Keratinocyte (primary cell): ENCODE measurements around the gene SLC38A1.

ENCODE experiments used
- EZH2 ChIP-seq: IDR thresholded peaks from one replicate; pipeline ENCODE4 v1.6.1; 2012; ENCODE audit warnings: inconsistent platforms, mild to moderate bottlenecking, low read length, moderate library complexity
- TF ChIP-seq, protein P1 (sequence below), 3 experiments: IDR thresholded peaks in 1 of 3; conservative IDR thresholded peaks in 1 of 3; optimal IDR thresholded peaks in 1 of 3; 2 replicates in 2 of 3; 3 replicates in 1 of 3; pipeline versions ENCODE3 to v1.5.1; 2011; ENCODE audit warnings: low read length in 3 of 3, mild to moderate bottlenecking in 3 of 3, moderate library complexity in 2 of 3, control low read depth in 1 of 3, inconsistent platforms in 1 of 3; ENCODE audit not compliant: insufficient read depth in 2 of 3; ENCODE audit errors: extremely low read depth in 1 of 3

- TF ChIP-seq, protein P1, sequence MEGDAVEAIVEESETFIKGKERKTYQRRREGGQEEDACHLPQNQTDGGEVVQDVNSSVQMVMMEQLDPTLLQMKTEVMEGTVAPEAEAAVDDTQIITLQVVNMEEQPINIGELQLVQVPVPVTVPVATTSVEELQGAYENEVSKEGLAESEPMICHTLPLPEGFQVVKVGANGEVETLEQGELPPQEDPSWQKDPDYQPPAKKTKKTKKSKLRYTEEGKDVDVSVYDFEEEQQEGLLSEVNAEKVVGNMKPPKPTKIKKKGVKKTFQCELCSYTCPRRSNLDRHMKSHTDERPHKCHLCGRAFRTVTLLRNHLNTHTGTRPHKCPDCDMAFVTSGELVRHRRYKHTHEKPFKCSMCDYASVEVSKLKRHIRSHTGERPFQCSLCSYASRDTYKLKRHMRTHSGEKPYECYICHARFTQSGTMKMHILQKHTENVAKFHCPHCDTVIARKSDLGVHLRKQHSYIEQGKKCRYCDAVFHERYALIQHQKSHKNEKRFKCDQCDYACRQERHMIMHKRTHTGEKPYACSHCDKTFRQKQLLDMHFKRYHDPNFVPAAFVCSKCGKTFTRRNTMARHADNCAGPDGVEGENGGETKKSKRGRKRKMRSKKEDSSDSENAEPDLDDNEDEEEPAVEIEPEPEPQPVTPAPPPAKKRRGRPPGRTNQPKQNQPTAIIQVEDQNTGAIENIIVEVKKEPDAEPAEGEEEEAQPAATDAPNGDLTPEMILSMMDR (optimal IDR thresholded peaks at IDR 0.05 in 1 of 3, IDR thresholded peaks at IDR 0.05 in 1 of 3, conservative IDR thresholded peaks at IDR 0.05 in 1 of 3; ENCODE audit: extremely low read depth in 1 of 3, insufficient read depth in 2 of 3, low read length in 3 of 3), result no peak
- no peak for TF ChIP-seq EZH2
These were observed 85.7 kb downstream of the SLC38A1 start for GRCh38 chr12:46183112-46183511.
